GM21367 (cell line): ENCODE results near the gene DISC1.
"Not testable (repeated sequence)": the region's sequence is repeated elsewhere in the genome, so short reads cannot be mapped to it uniquely, and the experiment has no call there.

Experiments
- ATAC-seq: cut with Tn5 transposase; IDR thresholded peaks from one replicate; pipeline ENCODE4 v1.9.1; 2021; ENCODE audit not compliant: unreplicated experiment

Gene DISC1

DNA sequence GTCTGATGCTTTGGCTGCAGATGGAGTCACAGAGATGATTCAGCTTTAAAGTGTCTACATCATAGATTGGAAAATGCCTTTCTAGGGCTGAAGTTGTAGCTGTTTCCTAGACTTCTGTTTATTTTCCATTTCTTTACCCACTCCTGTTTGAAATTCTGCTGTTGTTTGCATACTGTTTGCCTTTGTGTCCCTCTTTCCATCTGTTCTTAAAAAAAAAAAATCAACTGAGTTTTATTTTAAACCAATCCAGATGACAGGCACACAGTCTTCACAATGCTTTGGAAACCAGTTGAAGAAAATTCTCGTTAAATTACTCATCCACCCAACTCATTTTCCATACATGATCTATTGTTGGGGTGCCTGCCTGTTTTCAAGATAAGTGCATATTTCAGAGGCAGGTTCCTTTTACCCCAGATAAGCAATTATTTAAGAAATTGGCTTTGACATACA lies 245.9 kb downstream of the DISC1 start:
- no peak for ATAC-seq

DNA sequence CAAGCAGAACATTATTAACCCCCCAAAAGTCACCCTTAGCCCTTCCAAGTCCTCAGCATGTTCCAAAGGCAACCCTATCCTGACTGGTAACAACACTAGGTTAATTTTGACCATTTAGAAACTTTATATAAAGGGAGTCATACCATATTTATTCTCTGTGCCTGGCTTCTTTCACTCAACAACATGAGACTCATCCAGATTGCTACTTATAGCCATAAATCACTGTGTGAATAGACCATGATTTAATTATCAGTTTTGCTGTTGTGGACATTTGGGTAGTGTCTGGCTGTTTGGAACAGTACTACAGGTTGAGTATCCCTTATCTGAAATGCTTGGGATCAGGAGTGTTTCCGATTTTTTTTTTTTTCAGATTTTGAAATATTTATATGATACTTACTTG lies 252.1 kb downstream of the DISC1 start:
- no peak for ATAC-seq

DNA sequence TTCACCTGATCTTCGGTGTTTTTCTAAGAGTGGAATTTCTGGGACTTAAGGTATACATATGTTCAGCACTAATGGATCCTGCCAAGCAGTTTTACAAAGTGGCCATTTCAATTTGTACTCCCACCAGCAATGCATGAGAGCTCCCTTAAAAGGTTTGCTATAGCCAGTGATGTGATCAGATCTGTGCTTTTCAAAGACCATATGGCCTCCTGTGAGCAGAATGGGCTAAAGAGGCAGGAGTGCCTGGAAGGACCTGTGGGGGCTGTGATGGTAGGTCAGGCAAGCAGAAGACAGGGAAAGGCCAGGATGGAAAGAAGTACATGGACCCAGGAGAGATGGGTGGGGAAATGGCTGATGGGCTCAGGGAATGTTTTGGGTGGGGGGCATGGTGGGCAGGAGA lies 252.7 kb downstream of the DISC1 start:
- no peak for ATAC-seq

DNA sequence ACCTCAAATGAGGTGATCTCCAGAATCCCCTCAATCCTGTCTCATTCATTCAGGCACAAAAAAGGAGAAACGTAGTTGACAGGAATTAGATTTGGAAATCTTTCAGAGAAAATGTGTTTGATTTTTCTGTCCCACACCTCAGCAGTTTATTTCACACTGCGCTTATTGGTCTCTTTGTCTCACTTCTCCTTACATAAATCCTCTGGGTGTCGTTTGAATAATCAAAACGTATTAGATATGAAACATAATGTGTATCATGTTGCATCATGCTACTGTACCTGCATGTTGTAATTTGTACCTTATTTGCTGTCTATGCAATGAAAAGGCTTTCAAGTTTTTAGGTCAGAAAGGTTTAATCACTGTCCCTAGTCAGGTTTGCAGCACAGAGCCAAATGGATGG lies 255.7 kb downstream of the DISC1 start:
- no peak for ATAC-seq

DNA sequence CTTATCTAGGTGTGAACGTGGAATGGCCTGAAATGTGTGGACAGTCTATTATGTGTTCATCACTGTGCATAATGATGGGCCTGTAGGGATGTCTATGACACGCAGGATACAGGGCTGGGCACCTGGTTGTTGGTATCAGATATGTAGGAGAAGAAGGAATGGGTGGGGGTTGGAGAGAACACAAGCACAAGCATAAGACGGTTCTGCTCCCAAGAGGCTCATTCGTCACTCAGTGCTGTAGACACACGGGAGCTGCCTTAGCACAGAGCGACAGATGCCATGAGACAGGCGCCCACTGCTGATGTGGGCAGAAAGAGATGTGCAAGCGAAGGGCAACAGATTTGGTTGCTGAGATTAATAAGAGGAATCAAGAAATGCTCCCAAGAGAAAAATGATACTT lies 256.2 kb downstream of the DISC1 start:
- no peak for ATAC-seq

DNA sequence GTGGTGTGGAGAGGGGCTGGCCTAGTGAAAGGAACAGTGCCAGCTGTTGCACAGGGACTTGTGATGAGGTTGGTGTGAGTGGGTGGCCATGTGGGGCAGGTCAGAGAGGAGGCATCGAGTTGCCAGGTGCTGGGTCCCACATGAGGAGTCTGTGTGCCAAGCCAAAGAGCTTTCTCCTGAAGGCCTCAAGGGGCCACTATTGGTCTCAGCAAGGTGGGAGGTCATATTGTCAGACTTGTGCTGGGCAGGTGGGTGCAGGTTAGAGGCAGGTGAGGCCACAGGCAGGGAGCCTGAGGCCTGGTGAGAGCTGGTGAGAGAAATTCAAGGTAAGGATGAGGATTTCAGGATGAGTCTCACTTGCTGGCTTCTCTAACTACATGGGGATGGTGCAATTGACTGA lies 256.8 kb downstream of the DISC1 start:
- ATAC-seq, result no peak

DNA sequence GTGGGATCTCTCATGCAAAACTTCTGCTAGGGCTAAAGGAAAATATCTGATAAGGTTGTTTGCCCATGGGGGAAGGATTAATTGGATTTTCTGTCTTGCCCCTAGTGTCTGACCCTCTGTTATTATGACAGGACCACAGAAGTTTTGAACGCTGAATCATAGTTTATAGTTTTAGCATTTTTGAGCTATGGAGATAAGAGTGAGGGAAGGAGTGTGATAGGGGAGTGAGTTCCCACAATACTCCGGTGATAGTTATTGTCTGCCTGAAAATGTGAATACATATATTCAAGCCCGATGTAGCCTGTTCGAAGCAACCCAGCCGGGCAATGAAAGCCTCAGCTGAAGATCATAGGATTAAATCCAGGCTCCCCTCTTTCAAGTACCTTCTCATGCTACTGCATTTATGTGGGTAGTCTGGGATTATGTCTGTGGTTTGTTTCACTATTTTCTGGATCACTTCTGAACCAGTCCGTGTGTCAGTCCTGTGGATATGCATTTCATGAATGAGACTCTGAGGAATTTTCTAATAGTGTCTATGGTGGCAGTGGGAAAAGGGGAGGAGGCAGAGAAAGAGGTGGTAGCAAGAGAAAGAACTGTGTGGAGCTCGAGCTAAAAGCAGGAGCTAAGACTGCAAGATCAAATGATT lies 258.7 kb downstream of the DISC1 start:
- no peak for ATAC-seq

DNA sequence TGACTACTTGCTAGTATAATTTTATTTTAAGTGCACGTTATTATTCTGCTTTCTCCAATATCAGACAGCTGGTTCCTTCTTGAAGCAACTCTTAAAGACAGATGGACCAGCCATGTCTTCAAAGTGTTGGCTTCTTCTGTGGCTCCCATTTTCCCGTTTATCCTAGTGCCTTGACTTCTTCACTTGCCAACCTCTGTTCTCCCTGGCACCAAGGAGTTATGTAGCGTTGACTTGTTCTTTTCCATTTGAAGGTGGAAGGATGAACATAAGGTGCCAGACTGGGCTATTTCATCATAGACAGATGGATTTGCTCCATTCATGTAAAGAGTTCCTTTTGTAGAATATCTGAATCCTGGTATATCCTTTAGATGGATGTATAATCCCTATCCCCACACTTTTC lies 260.6 kb downstream of the DISC1 start:
- ATAC-seq, result no peak

DNA sequence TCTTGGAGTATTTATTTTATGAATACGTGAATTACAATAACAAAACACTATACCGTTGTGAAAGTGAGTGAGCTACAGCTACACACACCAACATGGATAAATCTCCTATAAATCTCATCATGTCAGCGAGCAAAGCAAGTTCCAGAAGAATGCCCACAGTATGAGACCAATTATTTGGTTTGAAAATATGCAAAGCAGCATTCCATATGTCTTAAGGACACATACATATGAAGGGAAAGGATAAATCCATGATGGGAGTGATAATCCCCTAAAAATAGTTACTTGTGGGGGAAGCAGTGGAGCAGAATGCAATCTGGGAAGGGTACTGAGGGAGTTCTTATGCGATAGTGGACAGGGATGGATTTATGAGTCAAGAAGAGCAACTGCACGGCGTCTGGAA lies 261.3 kb downstream of the DISC1 start:
- ATAC-seq, result no peak

DNA sequence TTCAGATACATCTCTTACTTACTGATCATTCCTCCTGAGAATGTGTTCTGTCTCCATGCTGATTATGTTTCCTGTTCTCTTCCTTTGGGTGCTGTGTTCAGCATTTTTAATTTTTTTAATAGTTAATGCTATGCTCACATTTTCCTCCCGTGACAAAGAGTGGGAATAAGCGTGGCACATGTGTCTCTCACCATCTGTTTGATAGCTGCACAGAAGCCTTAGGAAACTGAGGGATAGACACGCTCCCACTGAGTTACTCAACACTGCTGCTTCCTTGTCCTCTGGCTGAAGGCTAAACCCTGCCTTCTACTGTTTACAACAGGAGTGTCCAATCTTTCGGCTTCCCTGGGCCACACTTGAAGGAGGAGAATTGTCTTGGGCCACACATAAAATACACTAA lies 264.2 kb downstream of the DISC1 start:
- ATAC-seq, result no peak

DNA sequence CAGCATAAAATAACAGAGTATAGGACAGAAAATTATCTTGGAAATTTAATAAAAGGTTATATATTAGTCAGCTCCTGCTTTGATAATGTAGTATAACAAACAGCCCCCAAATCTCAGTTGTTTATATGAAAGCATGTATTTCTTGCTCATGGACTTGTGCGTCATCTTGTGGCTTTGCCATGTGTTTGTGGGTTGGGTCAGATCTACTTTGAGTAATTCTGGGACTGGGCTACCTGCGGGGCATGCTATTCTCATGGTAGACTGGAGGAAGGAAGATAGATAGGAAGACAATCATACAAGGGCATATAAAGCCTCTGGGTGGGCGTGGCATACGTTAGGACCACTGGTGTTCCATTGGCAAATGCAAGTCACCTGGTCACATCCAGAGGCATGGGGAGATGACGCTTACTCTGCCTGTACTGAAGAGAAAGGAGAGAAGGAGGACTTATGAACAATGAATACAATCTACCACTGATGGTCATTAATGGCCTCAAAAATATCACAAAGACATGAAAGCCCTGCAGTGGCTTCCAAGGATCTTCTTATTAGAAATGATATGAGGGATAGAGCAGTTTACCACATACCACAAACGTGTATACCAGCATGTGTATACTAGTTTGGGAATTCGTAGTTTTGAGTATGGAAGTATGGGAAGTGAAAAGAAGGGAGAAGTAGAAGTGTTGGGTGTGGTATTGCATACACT lies 267.0 kb downstream of the DISC1 start:
- no peak for ATAC-seq

DNA sequence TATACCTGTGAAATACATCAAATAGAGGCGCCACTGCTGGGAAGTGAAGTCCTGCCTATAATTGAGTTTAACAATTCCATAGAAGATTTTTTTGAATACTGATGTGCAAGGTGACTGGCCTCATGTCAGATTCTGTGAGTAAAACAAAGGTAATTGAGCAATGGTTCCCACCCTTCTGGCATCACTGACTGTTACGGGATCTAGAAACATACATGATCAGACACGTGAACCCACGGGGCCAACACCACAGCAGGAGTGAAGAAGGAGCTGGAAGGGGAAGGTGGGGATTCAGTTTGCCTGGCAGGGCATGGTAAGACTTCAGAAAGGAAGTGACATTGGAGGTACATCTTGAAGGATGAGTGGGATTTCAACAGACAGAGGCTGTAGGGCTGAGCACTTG lies 270.2 kb downstream of the DISC1 start:
- ATAC-seq, result no peak

DNA sequence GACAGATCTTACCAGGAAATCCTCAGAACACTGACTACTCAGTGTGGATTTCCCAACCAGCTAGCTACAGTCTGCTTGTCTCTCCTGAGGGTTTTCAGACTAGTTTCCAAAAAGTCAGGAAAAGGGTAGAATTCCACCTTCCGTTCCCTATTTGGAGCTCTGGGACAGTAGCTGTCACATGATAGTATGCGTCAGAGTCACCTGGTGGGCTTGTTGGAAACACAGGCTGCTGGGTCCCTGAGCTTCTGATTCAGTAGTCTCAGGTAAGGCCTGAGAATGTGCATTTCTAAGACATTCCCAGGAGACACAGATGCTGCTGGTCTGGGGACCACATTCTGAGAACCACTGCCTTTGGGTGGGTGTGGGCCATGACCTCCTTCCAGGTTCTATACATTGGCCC lies 272.5 kb downstream of the DISC1 start:
- ATAC-seq, result no peak

DNA sequence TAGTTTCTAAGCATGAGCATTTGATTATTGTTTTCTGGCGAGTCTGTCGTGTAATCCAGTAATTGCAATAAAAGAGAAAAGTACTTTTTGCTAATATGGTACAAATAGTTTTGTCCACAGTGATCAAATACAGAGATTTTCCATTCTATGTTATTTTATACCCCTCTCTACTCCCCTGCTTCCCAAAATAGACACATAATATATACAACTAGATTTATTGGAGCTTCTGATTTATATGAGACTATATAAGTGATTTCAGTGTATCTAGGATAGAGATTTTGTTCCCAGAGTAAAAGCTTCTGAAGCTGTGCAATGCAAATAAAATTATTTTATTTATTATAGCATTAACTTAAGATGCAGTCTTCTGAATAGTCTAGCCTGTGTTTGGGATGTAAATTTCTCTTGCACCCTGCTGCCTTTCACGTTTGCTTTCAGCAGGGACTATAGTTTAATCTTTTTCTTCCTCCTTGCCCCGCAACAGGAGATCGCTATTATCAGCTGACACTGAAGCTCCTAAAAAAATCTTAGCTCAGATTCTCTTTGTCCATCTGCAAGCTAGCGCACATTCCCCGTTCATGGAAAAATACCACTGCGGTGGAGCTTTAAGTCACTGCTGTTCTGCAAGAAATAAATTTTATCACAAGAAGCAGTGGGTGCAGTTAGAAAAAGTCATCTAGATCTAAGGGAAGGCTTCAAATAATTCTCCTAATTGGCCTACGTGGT lies 273.3 kb downstream of the DISC1 start:
- ATAC-seq, result no peak

DNA sequence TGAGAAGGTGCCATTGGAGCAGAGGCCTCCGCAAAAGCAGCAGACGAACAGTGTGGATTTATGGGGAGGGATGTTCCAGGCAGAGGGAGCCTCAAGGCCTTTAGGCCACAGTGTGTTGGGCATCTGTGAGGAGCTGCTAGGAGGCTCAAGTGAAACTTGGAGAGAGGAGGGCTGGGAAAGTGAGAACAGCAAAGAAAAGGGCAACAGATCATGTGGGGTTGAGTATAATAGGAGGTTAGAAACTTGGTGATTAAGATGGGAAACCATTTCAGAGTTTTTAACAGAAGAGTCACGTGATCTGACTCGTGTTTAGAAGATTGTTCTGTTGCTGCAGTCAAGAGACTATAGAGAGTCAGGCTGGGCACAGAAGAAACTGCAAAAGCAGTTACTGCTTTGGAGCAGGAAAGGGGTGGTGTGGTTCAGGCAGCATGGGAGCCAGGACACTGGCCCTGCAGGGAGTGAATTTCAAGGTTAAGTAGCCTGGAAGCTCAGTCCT lies 277.0 kb downstream of the DISC1 start:
- ATAC-seq, result no peak

DNA sequence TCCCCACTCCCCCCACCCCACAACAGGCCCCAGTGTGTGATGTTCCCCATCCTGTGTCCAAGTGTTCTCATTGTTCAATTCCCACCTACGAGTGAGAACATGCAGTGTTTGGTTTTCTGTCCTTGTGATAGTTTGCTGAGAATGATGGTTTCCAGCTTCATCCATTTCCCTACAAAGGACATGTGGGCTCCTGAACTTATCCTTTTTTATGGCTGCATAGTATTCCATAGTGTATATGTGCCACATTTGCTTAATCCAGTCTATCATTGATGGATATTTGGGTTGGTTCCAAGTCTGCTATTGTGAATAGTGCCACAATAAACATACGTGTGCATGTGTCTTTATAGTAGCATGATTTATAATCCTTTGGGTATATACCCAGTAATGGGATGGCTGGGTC lies 280.7 kb downstream of the DISC1 start:
- ATAC-seq, result not testable (repeated sequence)

DNA sequence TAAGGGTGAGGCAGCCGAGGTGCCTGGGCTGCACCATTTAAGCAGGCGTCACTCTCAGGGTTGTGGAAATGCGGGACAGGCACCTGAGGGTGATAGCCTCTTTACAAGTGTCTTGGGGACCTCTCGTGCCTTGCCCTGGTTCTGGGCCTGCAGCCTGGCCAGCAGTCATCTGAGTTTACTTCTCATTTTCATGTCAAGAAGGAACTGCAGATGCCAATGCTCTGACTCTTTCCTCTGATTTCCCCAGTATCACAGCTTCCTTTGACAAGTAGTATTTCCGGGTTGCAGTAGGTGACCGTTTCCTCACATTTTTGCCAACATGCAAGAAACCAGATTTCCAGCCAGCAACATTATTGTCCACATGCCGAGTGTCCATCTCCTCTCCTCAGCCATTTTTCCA lies 286.9 kb downstream of the DISC1 start:
- no peak for ATAC-seq

DNA sequence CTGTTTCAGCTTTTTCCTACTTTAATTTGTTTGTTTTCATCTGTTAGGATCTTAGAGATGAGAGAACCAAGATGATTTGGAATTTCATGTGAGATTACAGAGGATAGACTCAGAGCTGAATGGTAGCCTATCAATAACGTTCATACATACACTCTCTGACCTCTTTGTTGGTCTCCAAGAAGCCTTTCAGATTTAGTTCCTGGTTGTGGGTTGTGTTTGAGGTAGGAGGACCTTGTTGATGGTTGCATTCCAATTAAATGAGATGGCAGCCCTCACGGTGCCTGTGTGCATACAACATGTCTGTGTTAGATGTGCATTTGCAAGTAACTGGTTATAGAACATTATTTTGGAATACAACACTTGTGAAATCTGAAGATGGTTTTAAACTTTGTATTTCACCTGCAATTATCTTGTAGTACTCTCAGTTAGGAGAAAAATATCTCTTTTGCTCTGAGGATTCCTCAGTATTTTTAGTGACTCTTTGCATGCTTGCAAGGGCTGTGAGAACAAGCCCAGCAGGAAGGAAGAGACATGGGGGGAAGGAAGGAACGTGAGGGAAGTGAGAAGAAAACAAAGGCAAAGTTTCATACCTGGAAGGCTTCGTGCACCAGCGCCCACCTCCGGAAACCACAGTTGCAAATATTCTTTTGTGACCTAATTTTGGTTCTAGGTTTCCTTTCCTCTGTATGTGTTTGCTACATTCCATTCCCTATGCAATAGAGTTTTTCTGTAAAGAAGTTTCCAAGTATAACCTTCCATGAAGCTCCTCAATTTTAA lies 291.8 kb downstream of the DISC1 start:
- peak; percentile 66 for ATAC-seq

DNA sequence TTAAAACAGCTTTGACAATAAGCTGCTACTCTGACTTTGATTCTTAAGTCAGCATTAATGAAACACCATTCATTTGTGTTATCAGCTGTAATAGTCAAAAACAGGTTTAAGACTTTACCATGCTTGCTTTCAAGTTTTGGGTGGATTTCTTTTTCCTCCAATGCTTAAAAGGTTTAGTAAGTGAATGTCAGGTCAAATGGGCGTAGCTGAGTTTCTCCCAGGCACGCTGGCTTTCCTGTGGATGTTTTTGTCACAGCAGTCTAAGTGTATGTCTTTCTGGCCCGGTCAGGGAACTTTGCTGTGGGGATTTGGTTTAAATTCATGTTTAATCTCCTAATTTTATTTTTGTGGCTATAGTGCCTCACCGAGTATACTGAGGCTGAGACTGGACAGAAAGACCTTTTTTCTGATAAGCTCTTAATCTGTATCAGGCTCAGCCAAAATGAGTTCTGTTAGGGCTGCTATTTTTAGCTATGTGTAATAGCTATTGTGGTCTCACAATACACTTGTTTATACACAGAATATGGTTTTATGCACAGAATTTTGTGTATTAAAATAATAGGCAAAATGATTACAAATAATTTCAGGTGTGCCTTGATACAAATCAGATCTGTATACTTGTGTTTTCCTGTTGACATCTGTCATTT lies 292.8 kb downstream of the DISC1 start:
- no peak for ATAC-seq

DNA sequence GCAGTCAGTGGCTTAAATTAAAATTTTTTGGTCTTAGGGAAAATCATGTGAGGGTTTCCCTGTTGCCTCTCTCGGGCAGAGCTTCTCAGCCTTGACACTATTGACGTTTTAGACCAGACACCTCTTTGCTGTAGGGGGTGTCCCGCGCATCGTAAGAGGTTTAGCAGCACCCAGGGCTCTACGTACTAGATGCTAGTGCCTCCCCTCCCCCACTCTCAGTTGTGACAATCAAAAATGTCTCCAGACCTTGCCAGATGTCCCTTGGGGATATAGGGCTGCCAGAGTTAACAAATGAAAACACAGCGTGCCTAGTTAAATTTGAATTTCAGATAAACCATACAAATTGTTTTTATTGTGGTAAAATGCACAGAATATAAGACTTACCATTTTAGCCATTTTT lies 293.3 kb downstream of the DISC1 start:
- ATAC-seq, result no peak
